NCI-H2081 treated with DMSO at 0.1 percent for 48 hours (cell line): ENCODE results near the gene TRIM28.

Experiments used
- DNase-seq: peaks from one replicate; lab custom pipeline; 2025; lab: John Stamatoyannopoulos, UW

TRIM28 gene

GRCh38 chr19:58549664-58550361 is 5.9 kb downstream of the TRIM28 start:
- no peak for DNase-seq

GRCh38 chr19:58550362-58551122 is 6.7 kb downstream of the TRIM28 start:
- no peak for DNase-seq

- DNase-seq = no peak
Measured at GRCh38 chr19:58551123-58551497, 7.2 kb downstream of the TRIM28 start.

- DNase-seq = no peak
Measured at GRCh38 chr19:58551577-58552471, 8.0 kb downstream of the TRIM28 start.

GRCh38 chr19:58552655-58553054 is 8.8 kb downstream of the TRIM28 start:
- DNase-seq = no peak

- no peak for DNase-seq
Measured at GRCh38 chr19:58553799-58554493, 10.1 kb downstream of the TRIM28 start.

- no peak for DNase-seq
Measured at GRCh38 chr19:58554494-58555368, 10.9 kb downstream of the TRIM28 start, which contains the start of gene CHMP2A. Gene CHMP2A, minus strand, starts transcription at chr19:58555105. Its CDS starts 893 bp downstream, at chr19:58554212.

- DNase-seq = no peak
Measured at GRCh38 chr19:58555369-58555885, 11.6 kb downstream of the TRIM28 start.

- no peak for DNase-seq
Measured at GRCh38 chr19:58555920-58556621, 12.2 kb downstream of the TRIM28 start.

- no peak for DNase-seq
Measured at GRCh38 chr19:58556622-58557220, 12.9 kb downstream of the TRIM28 start.

- DNase-seq = no peak
Measured at GRCh38 chr19:58557221-58558065, 13.6 kb downstream of the TRIM28 start.

GRCh38 chr19:58558066-58558622 is 14.3 kb downstream of the TRIM28 start, which contains the start of gene UBE2M:
Gene UBE2M, minus strand, starts transcription at chr19:58558611. Its CDS starts 230 bp downstream, at chr19:58558381.
- DNase-seq = no peak

GRCh38 chr19:58558623-58559274 is 14.9 kb downstream of the TRIM28 start:
- DNase-seq = no peak

GRCh38 chr19:58559275-58560006 is 15.6 kb downstream of the TRIM28 start:
- DNase-seq = no peak

GRCh38 chr19:58560007-58560887 is 16.4 kb downstream of the TRIM28 start:
- DNase-seq = no peak

- DNase-seq = no peak
Measured at GRCh38 chr19:58560921-58561320, 17.1 kb downstream of the TRIM28 start.
